ENCODE data around the gene TM4SF4.
A peak's percentile ranks its signal among the peaks of the same experiment; 100 is the strongest.

Gene TM4SF4

DNA sequence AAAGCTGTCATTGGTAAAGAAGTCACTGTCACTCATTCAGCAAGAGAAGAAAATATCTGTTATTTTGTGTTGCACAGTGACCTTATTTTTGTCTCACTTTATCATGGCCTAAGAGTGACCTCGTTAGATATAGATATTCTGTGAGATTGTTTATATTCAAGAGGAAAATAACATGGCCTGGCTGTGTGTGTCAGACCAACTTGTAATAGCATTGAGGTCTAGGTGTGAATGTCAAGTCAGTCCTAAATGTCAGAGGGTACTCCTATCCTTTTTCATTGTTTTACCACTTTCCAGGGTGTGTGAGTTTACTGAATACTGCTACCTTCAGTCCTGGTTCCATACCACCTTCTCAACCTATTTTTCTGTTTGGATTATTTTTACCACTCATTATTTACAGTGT lies 18.5 kb upstream of the TM4SF4 start:
- no peak for DNase-seq

DNA sequence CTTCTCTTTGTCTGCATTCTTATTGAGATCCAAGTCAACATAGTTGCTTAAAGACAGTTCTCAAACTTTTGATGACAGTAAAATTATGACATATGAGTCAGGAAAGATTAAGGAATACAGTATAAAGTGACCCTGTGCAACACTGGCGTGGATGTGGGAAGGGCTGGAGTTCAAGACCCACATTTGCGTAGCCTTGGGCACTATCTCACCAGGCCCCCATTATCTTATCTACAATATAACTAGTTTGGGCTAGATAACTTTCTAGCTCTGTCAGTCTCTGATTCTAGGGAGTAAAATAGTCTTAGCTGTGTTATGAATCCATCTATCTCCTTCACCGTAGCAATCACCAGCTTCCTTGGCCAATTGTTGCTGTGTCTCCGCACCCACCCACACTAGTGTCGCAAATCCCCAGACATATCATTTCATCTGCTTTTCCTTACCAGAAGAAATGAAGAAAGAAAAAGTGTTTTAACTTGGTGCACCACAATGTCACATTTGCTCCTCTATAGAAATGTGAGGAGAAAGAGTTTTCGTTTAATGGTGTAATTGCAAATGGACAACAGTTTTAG lies 14.9 kb upstream of the TM4SF4 start:
- no peak for DNase-seq

DNA sequence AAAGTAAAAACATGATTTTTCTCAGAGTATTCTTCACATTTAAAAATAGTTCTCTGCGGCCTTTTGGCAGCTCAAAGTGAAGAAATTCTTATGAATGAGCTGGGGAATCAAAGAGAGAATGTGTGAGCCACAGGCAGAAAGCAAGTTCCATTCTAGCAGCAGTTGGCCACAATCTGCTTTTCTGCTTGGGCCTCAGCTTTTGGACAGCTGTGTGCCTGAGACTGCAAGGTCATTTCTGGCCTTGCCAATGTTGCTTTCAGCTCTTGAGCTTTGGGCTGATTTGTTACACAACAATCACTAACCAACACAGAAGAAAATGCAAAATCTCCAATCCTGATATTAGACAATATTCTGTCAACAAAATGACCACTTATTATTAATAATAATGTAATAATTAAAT lies 14.4 kb upstream of the TM4SF4 start:
- no peak for DNase-seq

DNA sequence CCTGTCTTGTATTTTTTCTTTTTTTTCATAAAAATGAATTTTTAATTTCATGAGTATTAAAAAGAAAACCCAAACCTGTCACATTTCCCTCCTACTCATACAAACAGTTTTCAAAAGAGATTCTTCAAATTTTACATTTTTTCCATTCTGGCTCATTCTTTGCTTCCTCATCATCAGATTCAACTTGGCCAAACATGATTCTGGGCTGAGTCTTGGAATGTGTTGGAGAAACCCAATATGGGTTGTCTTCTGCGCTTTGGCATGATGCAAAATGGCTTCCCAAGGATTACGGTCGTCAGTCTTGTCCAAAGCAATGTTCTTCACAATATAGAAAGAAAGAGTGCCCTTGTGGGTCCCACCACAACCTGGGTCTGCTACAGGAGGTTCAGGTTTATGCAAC lies 12.4 kb upstream of the TM4SF4 start:
- no peak for DNase-seq

DNA sequence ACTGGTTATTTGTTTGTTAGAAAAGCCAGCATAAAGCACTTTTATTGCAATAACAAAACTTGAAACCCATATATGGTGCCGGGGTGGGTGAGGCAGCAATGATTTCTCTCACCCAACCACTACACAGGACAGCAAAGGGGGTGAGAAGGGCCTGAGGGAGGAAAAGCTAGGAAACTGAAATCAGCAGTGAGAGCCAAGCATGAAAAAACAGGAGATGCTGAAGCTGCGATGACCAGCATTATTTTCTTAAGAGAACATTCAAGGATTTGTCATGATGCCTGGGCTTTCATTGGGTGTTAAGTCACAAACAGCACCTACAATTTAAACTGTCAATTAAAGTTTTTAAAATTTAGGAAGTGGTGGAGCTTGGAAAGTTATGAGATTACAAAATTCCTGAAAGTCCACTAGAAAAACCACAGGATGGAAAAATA lies 11.9 kb upstream of the TM4SF4 start:
- no peak for DNase-seq

DNA sequence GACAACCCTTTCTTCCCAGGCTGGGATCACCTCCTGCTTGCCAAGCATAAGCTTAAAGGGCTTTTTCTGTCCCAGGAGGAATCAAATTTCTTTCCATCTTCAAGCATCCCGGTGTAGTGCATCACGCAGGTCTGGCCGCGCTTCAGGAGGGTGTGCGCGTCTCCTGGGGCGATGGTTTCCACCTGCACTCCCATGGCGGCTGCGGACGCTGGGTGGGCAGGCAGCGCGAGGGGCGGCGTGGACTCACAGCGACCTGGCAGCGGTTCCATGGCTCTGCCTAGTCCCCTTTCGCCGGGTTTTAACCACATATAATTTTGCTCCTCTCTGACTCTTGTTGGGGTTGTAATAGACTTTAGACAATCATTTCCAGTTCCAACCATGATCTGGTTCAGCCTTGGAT lies 10.6 kb upstream of the TM4SF4 start:
- no peak for DNase-seq

DNA sequence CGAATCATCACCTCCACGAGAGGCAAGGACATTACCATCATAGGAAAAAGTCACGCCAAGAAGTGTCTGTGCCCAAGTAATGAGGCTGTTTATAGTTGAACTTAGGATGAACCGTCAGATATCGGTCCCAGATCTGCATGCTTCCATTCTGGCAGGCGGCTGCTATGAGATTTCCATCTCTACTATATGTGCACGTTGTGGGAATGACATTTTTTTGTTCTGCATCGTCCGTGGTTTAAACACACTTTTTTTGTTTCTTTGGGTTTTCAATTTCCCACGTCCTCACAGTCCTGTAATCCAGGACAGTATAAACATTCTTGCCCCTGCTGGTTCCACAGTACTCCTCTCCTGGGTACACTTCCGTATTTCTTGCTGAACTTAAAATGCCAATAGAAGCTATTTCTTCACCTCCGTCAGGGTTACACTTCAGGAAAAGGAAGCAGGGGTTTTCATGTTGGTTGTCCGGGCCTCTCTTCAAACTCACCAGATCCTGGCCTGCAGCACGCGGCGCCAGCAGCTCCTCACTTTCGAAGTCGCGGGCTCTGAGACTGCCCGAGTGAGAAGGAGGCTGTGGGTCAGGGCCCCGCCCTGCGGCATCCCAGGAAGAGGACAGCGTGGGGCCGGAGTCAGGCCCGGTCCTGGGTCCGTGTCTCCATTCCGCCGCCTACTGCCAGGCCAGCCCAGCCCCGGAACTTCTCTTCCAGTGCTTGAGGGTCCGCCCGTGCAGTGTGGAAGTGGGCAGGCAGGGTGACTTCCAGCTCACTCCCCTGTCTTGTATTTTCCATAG lies 9.8 kb upstream of the TM4SF4 start:
- no peak for DNase-seq

DNA sequence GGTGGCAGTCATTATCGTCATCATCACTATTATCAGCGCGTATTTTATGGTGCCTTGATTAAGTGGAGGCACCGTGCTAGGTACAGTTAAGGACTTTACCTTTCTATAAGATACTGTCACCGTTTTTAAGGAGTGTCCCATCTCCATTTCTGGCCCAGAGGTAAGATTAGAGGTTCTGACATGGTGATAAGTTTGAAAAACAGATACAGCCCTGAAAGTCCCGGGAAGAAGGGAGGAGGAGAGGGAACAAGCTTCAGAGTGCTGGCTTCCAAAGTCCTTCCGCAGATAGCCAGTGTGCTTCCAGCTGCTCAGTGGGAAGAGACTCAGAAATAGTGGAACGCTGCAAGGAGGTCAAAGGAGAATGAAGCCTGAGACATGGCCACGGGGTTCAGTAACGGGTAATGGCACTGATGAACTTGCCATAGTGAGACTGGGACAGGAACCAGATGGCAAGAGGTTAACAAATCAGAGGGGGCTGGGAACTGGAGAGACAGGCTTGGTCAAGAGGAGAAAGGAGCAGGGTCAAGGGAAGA lies 9.1 kb upstream of the TM4SF4 start:
- no peak for DNase-seq

DNA sequence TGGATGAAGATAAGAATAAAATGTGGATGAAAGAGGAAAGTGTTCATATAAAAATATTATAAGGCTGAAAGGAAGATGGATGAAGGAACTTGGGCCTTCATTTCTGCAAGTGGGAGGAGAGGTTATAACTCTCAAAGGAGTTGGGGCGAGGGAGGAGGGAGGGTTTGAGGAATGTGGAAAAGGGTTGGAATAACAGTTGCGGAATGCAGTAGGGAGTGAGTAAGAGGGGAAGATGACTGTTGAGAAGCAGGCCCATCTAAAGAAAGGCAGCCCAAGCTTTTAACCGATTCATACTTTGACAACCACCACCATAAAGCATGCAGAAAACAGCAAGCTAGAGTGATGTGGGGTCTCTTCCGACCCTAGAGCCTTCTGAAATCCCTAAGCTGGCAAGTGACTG lies 8.3 kb upstream of the TM4SF4 start:
- DNase-seq = no peak

DNA sequence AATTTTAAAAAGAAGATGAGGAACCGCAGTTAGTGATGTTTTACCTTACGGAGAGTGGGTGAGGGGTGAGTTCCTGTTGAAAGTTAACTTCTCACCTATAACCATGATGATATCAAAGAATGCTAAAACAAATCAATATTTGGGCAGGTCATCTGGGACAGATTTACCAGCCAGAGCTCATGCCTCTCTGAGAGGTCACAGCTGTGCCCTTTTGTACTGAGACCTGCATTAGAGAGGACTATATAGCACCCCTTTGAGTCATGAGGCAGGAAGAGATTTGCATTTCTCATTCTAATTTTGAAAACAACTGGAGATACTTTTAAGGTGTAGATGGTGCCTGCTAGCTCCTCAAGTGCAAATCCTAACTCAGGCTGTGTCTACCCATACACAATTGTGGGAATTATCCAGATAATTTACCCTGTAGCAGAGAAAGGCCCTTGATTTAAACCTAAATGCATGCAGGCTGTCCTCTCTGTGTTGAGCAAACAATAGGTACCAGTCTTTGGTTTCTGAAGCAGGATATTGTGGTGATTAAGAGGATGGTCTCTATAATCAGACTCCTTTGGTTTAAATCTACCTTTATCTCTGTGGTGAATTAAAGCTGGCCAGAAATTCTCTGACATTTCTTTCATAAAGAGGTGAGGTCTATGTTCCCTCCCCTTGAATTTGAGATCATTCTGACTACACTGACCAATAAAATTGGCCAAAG lies 5.8 kb upstream of the TM4SF4 start:
- no peak for DNase-seq

DNA sequence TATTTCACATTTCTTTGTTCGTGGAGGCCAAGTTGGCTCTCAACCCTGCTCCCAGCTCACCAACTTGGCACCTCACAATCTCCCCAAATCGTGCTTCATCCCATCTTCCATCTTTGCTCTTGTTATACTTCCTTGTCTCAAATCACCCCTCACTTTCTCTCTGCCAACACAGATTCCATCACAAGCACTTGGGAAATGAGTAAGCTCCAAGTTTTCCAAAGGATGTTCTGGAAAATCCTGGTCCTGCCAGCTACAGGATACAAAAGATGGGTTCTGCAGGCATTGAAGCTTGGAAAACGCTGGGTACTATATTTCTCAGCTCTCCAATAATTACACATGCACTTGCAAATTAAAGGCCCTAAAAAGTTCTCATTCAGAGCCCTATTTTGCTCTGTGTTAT lies 4.1 kb upstream of the TM4SF4 start:
- no peak for DNase-seq

DNA sequence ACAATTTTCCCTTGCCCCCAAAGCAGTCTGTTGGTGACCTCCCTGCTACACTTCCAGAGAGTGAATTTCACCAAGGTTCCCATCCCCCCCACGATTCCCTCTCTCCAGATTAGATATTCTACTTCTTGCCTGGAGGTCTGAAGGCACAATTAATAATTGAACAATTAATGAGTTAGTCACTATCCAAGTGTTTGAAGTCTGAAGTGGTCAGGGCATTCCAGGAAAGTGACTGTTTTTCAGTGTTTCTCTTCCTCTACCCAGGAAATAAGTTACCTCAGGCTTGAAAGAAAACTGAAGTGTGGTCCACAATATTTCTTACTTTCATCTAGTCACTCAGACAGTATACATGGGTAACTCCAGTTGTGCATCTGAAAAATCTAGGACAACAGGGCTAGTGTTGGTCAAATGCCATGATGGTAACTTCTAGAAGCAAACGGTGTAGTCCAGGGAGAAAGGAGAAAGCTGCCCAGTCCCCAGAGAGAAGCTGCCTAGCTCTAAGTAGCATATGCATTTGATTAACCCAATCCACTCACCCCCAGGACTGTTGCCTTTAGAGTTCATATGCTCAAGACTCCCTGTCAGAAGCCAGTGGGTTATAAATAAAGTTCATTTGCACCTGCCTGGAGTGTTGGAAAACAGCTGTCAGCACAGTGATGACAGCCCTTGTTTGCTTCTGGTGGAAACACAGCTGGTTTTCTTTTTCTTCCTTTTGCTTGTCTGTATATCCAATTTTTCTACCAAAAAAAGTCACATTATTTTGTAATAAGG lies 2.3 kb upstream of the TM4SF4 start:
- DNase-seq = peak in 1 of 2 experiments; percentile 11

DNA sequence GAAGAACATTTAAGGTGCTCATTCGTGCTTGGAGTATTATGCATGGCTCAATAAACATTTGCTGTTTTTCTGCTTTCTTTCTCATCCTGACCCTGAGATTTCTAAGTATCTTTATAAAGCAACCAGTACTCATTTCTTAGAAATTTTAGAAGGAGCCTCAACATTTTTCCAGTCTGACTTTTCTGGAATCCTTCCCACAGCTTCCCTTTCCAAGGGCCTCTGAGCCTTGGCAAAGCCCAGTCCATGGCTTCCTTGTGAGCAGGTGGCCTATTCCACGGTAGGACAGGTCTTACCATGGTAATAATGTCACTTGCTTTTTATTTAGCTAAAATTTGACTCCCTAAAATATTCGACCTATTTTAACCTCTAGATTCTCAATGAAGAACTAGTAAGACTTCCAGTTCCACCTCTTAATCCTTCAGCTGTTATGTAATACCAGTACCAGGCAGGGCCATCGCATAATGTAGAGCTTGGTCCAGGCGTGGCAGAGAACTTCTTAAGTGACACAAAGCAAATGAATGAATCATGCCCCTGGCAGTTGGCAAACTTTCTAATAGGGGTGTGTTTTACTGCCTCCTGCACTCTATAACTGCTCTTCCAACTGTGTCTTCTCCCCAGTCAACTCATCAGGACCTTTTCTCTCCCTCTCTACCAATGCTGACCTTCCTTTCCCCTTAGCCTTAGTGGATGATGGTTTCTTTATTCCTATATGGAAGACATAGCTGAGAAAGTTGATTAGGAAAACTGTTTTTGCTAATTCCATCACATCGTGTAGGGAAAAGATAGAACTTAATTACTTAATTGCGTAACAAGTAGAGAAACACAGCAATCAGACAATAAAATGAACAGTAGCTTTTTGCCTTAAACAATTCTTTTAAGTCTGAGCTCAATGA lies 894 bp upstream of the TM4SF4 start:
- DNase-seq = no peak

DNA sequence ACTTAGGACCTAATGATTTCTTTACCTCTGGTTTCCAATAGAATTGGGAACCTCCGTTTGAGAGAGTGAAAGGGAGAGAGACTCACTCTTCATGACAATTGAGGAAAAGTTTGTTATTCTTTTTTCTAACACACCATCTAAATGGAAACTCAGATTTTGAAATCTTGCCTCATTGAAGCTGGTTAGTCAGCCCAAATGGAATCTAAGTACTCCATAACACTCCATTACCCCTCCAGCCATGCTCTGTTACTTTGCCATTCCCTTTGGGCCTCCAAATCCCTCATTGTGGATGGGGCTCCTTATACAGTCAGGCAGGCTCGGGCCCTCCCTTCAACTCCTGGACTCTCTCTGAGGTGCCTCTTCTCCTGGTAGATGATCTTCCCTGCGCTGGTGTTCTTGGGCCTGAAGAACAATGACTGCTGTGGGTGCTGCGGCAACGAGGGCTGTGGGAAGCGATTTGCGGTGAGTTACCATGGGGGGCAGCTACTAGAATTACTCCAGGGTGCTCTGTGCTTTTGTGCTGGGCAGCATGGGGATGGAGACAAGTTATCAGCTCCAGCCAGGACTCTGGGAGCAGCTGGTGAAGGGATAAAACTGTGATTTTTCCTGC lies 1.1 kb downstream of the TM4SF4 start:
- DNase-seq = no peak

DNA sequence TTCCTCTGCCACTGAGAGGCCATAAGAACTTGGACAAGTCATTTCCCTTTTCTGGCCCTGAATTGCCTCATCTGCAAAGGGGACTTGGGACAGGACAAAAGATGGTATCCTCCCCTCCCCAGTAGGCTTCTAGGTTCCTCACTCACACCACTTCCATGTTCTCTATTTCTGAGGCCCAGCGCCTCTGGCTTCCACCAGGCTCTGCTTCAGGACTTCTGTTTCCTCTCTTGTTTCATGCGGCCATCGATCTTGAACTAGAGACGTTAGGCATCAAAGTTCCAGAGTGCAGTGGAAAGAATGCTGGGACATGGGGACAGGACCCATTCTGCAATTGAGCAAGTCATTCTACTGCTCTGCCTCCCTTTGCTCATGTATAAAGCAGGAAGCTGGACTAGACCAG lies 1.7 kb downstream of the TM4SF4 start:
- no peak for DNase-seq

DNA sequence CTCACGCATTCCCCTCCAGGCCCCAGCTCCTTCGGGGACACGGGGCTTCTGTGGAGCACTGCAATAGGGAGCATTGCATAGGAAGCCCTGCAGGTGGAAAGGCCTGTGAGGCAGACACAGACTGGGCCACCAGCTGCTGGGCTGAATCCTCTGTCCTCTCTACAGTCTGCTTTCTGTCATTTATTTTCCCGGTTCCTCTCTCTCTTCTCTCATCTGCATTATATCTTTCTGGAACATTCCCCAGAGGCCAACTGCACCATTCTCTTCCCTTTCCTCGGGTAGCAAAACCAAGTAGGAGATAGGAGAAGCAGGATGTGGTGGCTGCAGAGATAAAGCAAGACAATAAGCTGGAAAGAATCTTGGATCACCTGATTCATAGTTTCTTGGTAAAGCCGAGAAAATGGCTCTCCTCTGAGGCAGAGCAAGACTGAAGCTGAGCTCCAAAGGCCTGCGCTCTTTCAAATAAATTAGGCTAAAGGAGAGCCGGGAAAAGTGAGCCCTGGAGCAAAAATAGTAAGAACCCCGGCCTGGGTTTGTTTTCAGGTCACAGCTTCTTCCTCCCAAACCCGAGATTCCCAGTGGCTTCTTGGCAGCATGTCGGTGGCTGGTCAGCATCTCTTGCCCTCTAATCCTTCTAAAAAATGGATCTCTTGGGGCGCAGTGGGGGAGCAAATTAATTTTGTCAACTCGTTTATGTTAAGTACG lies 5.3 kb downstream of the TM4SF4 start:
- DNase-seq = no peak

DNA sequence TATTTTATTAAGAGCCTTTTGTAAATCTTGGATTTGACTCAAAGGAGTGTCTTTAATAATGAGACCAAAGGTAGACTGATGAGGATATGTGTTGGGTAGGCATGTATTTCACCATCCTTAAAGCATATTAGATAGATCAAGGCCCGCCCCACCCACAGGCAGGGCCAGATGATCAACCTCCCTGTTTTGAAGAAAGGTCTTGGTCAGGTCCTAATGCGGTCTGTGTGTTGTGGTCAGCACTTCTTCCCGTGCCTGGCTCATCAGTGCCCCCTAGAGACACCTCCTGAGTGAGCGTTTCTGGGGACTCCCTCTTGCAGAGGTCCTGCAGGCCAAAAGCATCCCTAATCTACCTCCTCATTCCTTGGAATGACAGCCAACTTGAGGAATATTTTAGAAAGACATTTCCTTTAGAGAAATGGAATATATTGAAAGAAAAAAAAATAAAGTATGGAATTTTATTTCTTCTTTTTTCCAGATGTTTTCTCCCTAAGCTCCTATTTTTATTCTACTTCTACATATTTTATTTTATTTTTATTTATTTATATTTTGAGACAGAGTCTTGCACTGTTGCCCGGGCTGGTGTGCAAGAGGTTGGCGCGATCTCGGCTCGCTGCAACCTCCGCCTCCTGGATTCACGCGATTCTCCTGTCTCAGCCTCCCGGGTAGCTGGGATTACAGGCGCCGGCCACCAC lies 6.0 kb downstream of the TM4SF4 start:
- peak; percentile 50 to 58 for DNase-seq

DNA sequence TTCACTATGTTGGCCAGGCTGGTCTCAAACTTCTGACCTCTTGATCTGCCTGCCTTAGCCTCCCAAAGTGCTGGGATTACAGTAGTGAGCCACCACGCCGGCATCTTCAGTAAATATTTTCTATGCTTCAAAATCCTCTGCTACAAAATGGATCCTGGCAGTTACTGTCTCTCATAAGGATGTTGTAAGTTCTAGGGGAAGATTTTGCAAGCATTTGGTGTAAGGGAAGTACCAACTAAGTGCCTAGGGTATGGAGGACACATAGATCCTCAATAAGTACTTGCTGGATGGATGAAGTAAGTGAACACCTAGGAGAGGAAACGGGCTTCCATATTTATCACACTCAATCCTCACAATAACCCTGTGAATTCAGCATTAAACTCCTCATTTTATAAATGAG lies 6.6 kb downstream of the TM4SF4 start:
- no peak for DNase-seq

DNA sequence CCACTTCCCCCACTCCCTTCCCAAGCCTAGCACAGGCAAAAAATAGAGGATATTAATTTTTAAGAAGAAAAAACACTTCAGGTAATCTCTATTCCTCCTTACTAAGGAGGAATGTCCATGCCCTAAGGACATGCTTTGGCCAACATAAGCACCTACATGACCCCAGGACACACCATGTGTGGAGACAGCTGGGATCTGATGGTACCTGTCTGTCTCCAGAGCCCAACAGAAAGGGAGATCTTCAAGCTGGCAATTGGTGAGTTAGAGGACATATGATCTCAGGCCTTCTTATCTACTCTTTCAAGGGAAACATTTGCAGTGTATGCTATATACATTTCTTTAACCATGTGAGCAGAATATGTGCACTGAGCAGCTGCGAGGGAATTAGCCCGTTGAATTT lies 7.0 kb downstream of the TM4SF4 start:
- no peak for DNase-seq

DNA sequence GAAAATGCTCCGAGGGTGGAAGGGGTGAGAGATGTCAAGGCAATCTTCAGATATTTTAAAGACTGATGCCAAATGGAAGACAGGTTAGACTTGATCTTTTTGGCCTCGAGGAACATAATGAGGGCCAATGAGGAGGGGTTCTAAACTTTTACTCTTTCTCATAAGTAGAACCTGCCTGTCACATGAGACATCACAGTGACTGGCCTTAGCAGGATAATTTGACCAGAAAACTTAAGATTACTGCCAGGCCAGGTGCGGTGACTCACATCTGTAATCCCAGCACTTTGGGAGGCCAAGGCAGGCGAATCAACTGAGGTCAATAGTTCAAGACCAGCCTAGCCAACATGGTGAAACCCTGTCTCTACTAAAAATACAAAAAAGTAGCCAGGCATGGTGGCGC lies 12.2 kb downstream of the TM4SF4 start:
- DNase-seq = no peak
